A549 (cell line): ENCODE results near the gene GAK. TPM values are rescaled to one million over a fixed set of nuclear protein-coding genes. Genes with fewer than 3 reads are reported as not detected.

Source experiments
- ATAC-seq, 2 experiments: fragments of 200-7000 bp in 1 of 2; fragments of >200 bp in 1 of 2; cut with Nextera tagmentation in 1 of 2; cut with Tn5 transposase in 1 of 2; 3 replicates each; pipeline versions ENCODE4 v1.8.0 to v1.9.1; 2018 to 2020; ENCODE audit warnings: mild to moderate bottlenecking in 1 of 2, moderate library complexity in 1 of 2
- CTCF ChIA-PET: fragments of 300-600 bp; sonication (Branson Sonifier 250); formaldehyde crosslinking; extraction: SDS; loops from one replicate; lab custom pipeline; 2021; ENCODE audit warnings: antibody characterized with exemption, inconsistent platforms; lab: Yijun Ruan, JAX
- POLR2A ChIA-PET: fragments of 350-600 bp; formaldehyde crosslinking; extraction: SDS; loops from one replicate; lab custom pipeline; 2021; ENCODE audit warnings: antibody characterized with exemption, inconsistent platforms; lab: Yijun Ruan, JAX
- DNase-seq, 2 experiments: peaks; one replicate each; pipeline versions ENCODE4 v3.0.0 to v3.0.0-alpha.2; 2011 to 2016; ENCODE audit warnings: low read depth in 1 of 2, low spot score in 1 of 2
- FAIRE-seq: peaks from 2 replicates; lab custom pipeline; 2011; peaks lifted over from hg19 to GRCh38; lab: Jason Lieb, UNC
- H3K27ac ChIP-seq, 2 experiments: fragments of >200 bp; sonication (Bioruptor Twin); formaldehyde crosslinking; 3 replicates each; pipeline ENCODE4 v1.5.1; 2016 to 2017
- H3K4me1 ChIP-seq: fragments of >200 bp; sonication (Bioruptor Twin); formaldehyde crosslinking; 3 replicates; pipeline ENCODE4 v1.6.1; 2016
- H3K4me2 ChIP-seq: fragments of >200 bp; sonication (Bioruptor Twin); formaldehyde crosslinking; 3 replicates; pipeline ENCODE4 v1.6.1; 2016
- H3K4me3 ChIP-seq: fragments of >200 bp; sonication (Bioruptor Twin); formaldehyde crosslinking; 3 replicates; pipeline ENCODE4 v1.5.1; 2016
- H3K9me3 ChIP-seq: fragments of >200 bp; sonication (Bioruptor Twin); formaldehyde crosslinking; 3 replicates; pipeline ENCODE4 v1.6.1; 2016
- ATOH8 ChIP-seq: fragments of 250-450 bp; sonication (Bioruptor Pico); IDR thresholded peaks from 2 replicates; pipeline ENCODE4 v1.5.0; 2020; ENCODE audit warnings: low read depth, mild to moderate bottlenecking, moderate library complexity
- CHD4 ChIP-seq: fragments of 200-600 bp; sonication (generic); IDR thresholded peaks from 2 replicates; pipeline ENCODE4 v1.6.1; 2016; ENCODE audit warnings: antibody characterized with exemption, mild to moderate bottlenecking, borderline replicate concordance
- CTCF ChIP-seq: fragments of >200 bp; sonication (Bioruptor Twin); formaldehyde crosslinking; IDR thresholded peaks from 3 replicates; pipeline ENCODE4 v1.5.1; 2016
- EHF ChIP-seq: fragments of 250-450 bp; sonication (Bioruptor Pico); IDR thresholded peaks from 2 replicates; pipeline ENCODE4 v1.5.0; 2020; ENCODE audit warnings: mild to moderate bottlenecking
- ELK1 ChIP-seq: fragments of 150-350 bp; IDR thresholded peaks from 2 replicates; pipeline ENCODE4 v1.6.1; 2014; ENCODE audit warnings: low read depth, mild to moderate bottlenecking, low read length
- FOSB ChIP-seq: fragments of 250-450 bp; sonication (Bioruptor Pico); IDR thresholded peaks from 2 replicates; pipeline ENCODE4 v1.5.0; 2020; ENCODE audit warnings: mild to moderate bottlenecking, moderate library complexity
- FOSL2 ChIP-seq, 2 experiments: fragments of 450-650 bp in 1 of 2; fragments of >200 bp in 1 of 2; sonication (Bioruptor Twin) in 1 of 2; formaldehyde crosslinking; IDR thresholded peaks; 2 replicates each; pipeline versions ENCODE4 v1.5.0 to v1.6.1; 2016 to 2020; ENCODE audit warnings: mild to moderate bottlenecking in 1 of 2, moderate library complexity in 1 of 2
- FOXS1 ChIP-seq: fragments of 250-450 bp; sonication (Bioruptor Pico); IDR thresholded peaks from 2 replicates; pipeline ENCODE4 v1.5.0; 2020; ENCODE audit warnings: mild to moderate bottlenecking, moderate library complexity
- HDAC2 ChIP-seq: fragments of 200-600 bp; sonication (generic); IDR thresholded peaks from 2 replicates; pipeline ENCODE4 v1.6.1; 2016
- HEYL ChIP-seq: fragments of 250-450 bp; sonication (Bioruptor Pico); IDR thresholded peaks from 2 replicates; pipeline ENCODE4 v1.8.0; 2021; ENCODE audit warnings: mild to moderate bottlenecking, moderate library complexity
- JUNB ChIP-seq: fragments of >200 bp; sonication (Bioruptor Twin); formaldehyde crosslinking; IDR thresholded peaks from 2 replicates; pipeline ENCODE4 v1.6.1; 2016
- MAFK ChIP-seq: fragments of 450-650 bp; IDR thresholded peaks from 2 replicates; pipeline ENCODE4 v1.6.1; 2014; ENCODE audit not compliant: partially characterized antibody
- MAZ ChIP-seq: fragments of 150-350 bp; IDR thresholded peaks from 2 replicates; pipeline ENCODE4 v1.6.1; 2014; ENCODE audit warnings: antibody characterized with exemption, low read depth, low read length, borderline replicate concordance
- REST ChIP-seq: fragments of 200-600 bp; sonication (generic); IDR thresholded peaks from 2 replicates; pipeline ENCODE4 v1.6.1; 2016; ENCODE audit warnings: antibody characterized with exemption, mild to moderate bottlenecking, moderate library complexity
- RNF2 ChIP-seq: fragments of 200-600 bp; sonication (generic); IDR thresholded peaks from 2 replicates; pipeline ENCODE4 v1.6.1; 2016; ENCODE audit warnings: low read depth, mild to moderate bottlenecking, antibody characterized with exemption, moderate library complexity, borderline replicate concordance
- SMC3 ChIP-seq: fragments of >200 bp; sonication (Bioruptor Twin); formaldehyde crosslinking; IDR thresholded peaks from 3 replicates; pipeline ENCODE4 v1.6.1; 2018; ENCODE audit warnings: inconsistent platforms
- SREBF2 ChIP-seq: fragments of 450-650 bp; IDR thresholded peaks from 2 replicates; pipeline ENCODE4 v1.6.1; 2014; ENCODE audit warnings: mild to moderate bottlenecking, moderate library complexity
- TP53 ChIP-seq: fragments of 250-450 bp; sonication (Bioruptor Pico); IDR thresholded peaks from 2 replicates; pipeline ENCODE4 v1.5.0; 2021; ENCODE audit warnings: mild to moderate bottlenecking, moderate library complexity
- WGBS: methylation state at CpG from one replicate; pipeline ENCODE4 v1.1.6; 2017; ENCODE audit errors: missing lambda C conversion rate; 5-methylcytosine and 5-hydroxymethylcytosine counted together
- polyA plus RNA-seq, 4 experiments: library from polyadenylated mRNA; depleted of rRNA in 3 of 4; stranded (reverse); fragments of >200 nt; fragmentation: RNase III in 1 of 4; extraction: RNeasy Plus Mini Kit Qiagen cat#74134 plus additional on column Dnase treatment in 1 of 4; gene quantifications; 2 replicates in 3 of 4; 3 replicates in 1 of 4; pipeline ENCODE4 v1.2.3, GENCODE V29; 2011 to 2017

GAK gene
- polyA plus RNA-seq, 2 of the 4 experiments (the other 2 are of a cell fraction) = 13.8 to 34.3 TPM

GRCh38 chr4:832536-832935, 99.6 kb downstream of the GAK start (continued):
- TF ChIP-seq REST (no peak), MAFK (no peak), FOSL2 (IDR thresholded peaks at IDR 0.05) (no peak), FOSL2 (CRISPR knock-in tag; IDR thresholded peaks at IDR 0.05) (no peak), CTCF (no peak)

- Histone ChIP-seq H3K4me3 (no peak overlapping the region), H3K4me1 (no peaks in the 10 kb centered on the region), H3K4me2 (no peak overlapping the region), H3K9me3 (no peaks in the 10 kb centered on the region), H3K27ac (no peak overlapping the region)
- CTCF ChIA-PET = no interaction called here
- POLR2A ChIA-PET = no interaction called here
- TF ChIP-seq HDAC2 = no peak
- TF ChIP-seq EHF (CRISPR knock-in tag) = no peak
- no peak for TF ChIP-seq SREBF2
- TF ChIP-seq FOSB = no peak
- TF ChIP-seq TP53 = no peak
- no peak for TF ChIP-seq JUNB
- no peak for TF ChIP-seq RNF2
- TF ChIP-seq MAZ = no peak
- TF ChIP-seq ATOH8 (CRISPR knock-in tag) = no peak
- TF ChIP-seq HEYL (CRISPR knock-in tag) = no peak
- no peak for TF ChIP-seq ELK1
- TF ChIP-seq CTCF = no peak
- TF ChIP-seq CHD4 = no peak
- TF ChIP-seq SMC3 = no peak
- TF ChIP-seq FOXS1 (CRISPR knock-in tag) = no peak
- no CpG with 5 or more reads among the region's 7 CpGs for WGBS
- DNase-seq (no peak), ATAC-seq (no peak), FAIRE-seq (no peak)
Measured at GRCh38 chr4:832108-832507, 100.0 kb downstream of the GAK start.
